IPS-20b (cell line): ENCODE measurements around the gene KIAA0319L.

Experiments used
- H3K27ac ChIP-seq: one replicate; pipeline ENCODE4 v1.5.1; 2013; ENCODE audit warnings: low read length
- H3K27me3 ChIP-seq: 2 replicates; pipeline ENCODE4 v1.6.1; 2013; ENCODE audit warnings: mild to moderate bottlenecking, low read length, inconsistent platforms; ENCODE audit not compliant: insufficient read depth
- H3K36me3 ChIP-seq: 2 replicates; pipeline ENCODE4 v1.6.1; 2013; ENCODE audit warnings: low read depth, mild to moderate bottlenecking, inconsistent platforms, low read length, moderate library complexity; ENCODE audit not compliant: insufficient read depth
- H3K4me1 ChIP-seq: 2 replicates; pipeline ENCODE4 v1.6.1; 2013; ENCODE audit warnings: mild to moderate bottlenecking, control low read depth, inconsistent platforms, low read length, moderate library complexity; ENCODE audit not compliant: insufficient read depth
- H3K4me3 ChIP-seq: 2 replicates; pipeline ENCODE4 v1.5.1; 2013; ENCODE audit warnings: mild to moderate bottlenecking, low read length, inconsistent platforms
- H3K9ac ChIP-seq: 2 replicates; pipeline ENCODE4 v1.6.1; 2013; ENCODE audit warnings: low read depth, mild to moderate bottlenecking, inconsistent platforms, low read length, moderate library complexity
- H3K9me3 ChIP-seq: 2 replicates; pipeline ENCODE4 v1.6.1; 2013; ENCODE audit warnings: mild to moderate bottlenecking, low read depth, low read length, inconsistent platforms; ENCODE audit not compliant: insufficient read depth

KIAA0319L gene

DNA sequence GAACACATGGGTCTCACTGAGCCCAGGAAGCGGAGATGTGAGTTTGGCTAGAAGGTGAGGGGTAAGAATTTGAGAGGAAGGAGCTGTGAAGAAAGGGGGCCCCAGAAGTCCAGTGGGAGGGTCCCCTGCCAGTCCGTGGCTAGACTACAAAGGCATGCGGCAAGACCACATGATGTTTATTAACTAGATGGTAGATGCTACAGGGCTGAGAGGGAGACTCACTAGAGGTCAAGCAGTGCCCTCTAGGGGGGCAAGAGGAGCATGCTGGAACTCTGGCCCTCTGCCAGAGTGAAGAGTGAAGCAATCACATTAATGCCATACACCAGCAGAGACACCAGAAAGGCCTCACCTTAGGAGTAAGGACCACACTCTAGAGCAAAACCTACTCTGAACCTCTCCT, 12.2 kb downstream of the KIAA0319L start:
- no peak overlapping the region for H3K4me3 ChIP-seq
- H3K9me3 ChIP-seq, result no peaks in the 10 kb centered on the region
- H3K27ac ChIP-seq, result peak overlapping the region; percentile 25
- H3K9ac ChIP-seq, result no peak overlapping the region
- H3K36me3 ChIP-seq, result peaks cover 79% of the 10 kb centered on the region
- H3K27me3 ChIP-seq, result no peaks in the 10 kb centered on the region
- H3K4me1 ChIP-seq, result peaks cover 3% of the 10 kb centered on the region

DNA sequence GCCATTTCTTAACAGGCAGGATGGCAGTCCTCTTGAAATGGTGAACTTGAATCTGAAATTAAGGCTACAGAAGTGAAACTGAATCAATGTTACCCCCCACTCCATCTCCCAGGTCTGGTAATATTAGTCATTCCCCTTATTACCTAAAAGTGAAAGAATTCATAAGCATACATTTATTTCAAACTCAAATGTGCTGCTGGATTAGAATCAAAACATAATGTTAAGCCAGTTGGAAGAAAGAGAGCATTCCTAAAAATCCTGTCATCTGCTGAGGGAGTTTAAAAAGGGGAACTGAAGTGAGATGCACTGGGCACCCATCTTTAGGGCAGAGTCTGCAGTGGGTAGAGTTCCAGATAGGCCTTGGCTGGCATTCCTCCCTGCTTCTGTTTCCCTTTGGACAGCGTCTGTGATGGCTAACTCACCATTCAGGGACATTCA, 17.4 kb downstream of the KIAA0319L start:
- no peak overlapping the region for H3K27ac ChIP-seq
- H3K36me3 ChIP-seq, result peaks cover 38% of the 10 kb centered on the region
- H3K9me3 ChIP-seq, result no peaks in the 10 kb centered on the region
- H3K4me3 ChIP-seq, result no peak overlapping the region
- H3K27me3 ChIP-seq, result no peaks in the 10 kb centered on the region
- H3K4me1 ChIP-seq, result peaks cover 43% of the 10 kb centered on the region
- no peak overlapping the region for H3K9ac ChIP-seq

DNA sequence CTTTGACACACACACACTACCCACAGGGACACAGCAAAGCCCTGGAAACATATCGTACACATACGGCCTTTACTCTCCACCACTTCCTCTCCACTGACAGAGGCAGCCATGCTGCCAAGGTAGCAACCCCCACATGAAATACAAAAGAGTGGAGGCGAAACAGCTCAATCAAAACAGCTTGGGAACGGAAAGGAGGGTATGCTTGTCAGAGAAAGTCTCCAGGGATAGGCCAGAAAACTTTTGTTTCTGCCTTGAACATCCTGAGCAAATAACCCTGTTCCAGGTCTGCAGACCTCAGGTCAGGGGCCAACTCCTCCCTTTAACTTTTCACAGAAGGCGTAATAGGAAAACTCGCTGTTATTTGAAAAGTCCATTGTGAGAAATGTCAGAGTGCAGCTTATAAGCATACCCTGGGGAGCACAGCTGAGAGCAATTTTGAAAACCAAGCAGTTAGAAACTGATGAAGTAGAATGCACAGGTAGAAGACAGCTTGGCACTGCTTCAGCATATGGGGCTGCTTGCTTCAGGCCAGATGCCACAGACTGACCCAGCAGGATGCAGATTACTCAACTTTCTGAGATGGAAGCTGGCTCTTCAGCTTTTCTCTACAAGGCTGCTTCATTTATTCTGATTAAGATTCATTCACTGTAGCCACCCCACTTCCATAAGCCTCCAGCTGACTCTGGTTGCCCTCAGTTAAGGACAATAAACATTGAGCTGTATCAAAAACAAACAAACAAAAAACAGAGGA, 18.0 kb downstream of the KIAA0319L start:
- H3K9ac ChIP-seq, result no peak overlapping the region
- no peak overlapping the region for H3K4me3 ChIP-seq
- H3K9me3 ChIP-seq, result no peaks in the 10 kb centered on the region
- H3K36me3 ChIP-seq, result peaks cover 32% of the 10 kb centered on the region
- H3K27ac ChIP-seq, result no peak overlapping the region
- H3K27me3 ChIP-seq, result no peaks in the 10 kb centered on the region
- peaks cover 43% of the 10 kb centered on the region for H3K4me1 ChIP-seq

DNA sequence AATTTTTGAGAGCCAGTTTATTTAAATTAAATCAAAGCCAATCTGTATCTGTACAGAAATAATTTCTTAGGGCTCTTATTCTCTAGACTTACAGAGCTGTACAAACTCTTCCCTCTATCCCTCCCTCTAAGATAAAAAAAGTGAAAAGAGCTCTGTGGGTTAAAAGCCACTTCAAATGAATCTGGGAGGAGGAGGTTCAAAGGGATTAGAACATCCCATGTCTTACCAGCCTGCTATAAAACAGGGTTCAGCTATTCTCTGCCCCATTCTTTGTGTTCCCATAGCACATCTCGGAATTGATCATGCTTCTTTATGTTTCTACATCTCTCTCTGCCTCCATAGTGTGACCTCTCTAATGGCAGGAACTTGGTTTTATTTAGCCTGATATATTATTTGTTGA, 19.4 kb downstream of the KIAA0319L start:
- Histone ChIP-seq H3K27me3 (no peaks in the 10 kb centered on the region), H3K36me3 (peaks cover 23% of the 10 kb centered on the region), H3K4me1 (peaks cover 47% of the 10 kb centered on the region), H3K9ac (no peak overlapping the region), H3K9me3 (no peaks in the 10 kb centered on the region), H3K27ac (no peak overlapping the region), H3K4me3 (no peak overlapping the region)

DNA sequence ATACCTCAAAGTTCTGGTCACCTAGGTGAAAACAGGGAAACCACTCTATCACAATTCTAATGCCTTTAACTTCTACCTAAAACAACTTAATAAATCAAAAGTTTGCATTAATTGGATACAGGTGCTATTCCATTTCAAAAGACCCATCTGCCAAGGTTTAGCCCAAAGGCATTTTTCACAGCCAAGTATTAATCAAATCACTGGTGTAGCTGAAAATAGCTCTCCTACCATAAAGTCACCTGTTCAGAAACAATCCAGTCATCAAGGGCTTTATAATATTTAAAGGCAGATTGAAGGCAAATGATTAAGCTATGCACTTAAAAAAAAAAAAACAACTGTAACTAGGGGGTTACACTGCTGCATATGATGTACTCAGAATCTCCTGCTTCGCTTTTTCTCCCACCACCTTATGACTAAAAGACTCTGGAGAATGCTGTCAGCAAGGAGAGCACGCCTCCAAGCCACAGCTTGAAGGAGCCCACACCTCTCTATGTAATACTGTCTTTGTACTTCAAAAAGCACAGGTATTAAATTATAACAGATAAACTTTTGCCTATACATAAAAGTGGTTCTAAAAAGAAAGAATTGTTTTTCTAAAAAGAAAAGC, 20.5 kb downstream of the KIAA0319L start:
- Histone ChIP-seq H3K9ac (no peak overlapping the region), H3K9me3 (no peaks in the 10 kb centered on the region), H3K4me1 (peaks cover 47% of the 10 kb centered on the region), H3K36me3 (peaks cover 19% of the 10 kb centered on the region), H3K4me3 (no peak overlapping the region), H3K27ac (no peak overlapping the region), H3K27me3 (no peaks in the 10 kb centered on the region)

DNA sequence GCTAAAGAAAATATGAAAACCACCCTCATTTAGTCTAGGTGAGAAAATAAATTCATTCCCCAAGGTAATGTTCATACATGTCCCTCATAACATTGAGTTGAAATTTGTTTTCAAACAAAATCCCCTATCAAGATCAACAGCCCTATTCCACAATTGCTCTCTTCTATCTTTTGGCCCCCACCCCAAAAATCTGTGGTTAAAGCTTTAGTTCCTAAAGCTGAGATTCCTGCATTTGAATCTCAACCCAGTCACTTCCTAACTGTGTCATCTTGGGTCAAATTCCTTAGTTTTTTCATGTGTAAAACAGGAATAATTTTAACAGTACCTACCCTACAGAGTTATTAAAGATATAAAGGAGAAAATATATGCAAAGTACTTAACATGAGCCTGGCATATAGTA, 22.0 kb downstream of the KIAA0319L start:
- no peak overlapping the region for H3K4me3 ChIP-seq
- peaks cover 22% of the 10 kb centered on the region for H3K36me3 ChIP-seq
- no peak overlapping the region for H3K27ac ChIP-seq
- H3K9me3 ChIP-seq, result peaks cover 6% of the 10 kb centered on the region; the same call in 1 of the 2 replicates
- H3K4me1 ChIP-seq, result peaks cover 47% of the 10 kb centered on the region
- no peaks in the 10 kb centered on the region for H3K27me3 ChIP-seq
- no peak overlapping the region for H3K9ac ChIP-seq

DNA sequence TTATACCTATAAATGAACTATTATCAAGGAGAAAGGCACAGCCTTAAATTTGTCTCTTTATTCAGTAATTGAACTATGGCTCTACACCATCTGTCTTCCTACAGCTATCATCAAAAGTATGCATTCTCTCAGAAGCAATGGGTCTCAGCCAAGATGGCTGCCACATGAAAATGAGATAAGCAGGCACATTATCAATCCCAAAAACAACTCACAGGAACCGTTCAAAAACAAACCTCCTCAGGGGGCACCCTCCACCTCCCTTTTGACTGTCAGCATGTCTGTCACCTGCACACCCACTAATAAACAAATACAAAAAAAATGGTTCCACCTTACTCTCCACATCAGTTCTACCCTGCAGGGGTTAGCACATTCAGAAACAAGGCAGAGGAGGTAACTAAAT, 23.6 kb downstream of the KIAA0319L start:
- no peaks in the 10 kb centered on the region for H3K27me3 ChIP-seq
- H3K36me3 ChIP-seq, result peaks cover 33% of the 10 kb centered on the region
- H3K27ac ChIP-seq, result no peak overlapping the region
- no peak overlapping the region for H3K4me3 ChIP-seq
- H3K9ac ChIP-seq, result no peak overlapping the region
- peaks cover 36% of the 10 kb centered on the region for H3K4me1 ChIP-seq
- peaks cover 7% of the 10 kb centered on the region; the same call in 1 of the 2 replicates for H3K9me3 ChIP-seq

DNA sequence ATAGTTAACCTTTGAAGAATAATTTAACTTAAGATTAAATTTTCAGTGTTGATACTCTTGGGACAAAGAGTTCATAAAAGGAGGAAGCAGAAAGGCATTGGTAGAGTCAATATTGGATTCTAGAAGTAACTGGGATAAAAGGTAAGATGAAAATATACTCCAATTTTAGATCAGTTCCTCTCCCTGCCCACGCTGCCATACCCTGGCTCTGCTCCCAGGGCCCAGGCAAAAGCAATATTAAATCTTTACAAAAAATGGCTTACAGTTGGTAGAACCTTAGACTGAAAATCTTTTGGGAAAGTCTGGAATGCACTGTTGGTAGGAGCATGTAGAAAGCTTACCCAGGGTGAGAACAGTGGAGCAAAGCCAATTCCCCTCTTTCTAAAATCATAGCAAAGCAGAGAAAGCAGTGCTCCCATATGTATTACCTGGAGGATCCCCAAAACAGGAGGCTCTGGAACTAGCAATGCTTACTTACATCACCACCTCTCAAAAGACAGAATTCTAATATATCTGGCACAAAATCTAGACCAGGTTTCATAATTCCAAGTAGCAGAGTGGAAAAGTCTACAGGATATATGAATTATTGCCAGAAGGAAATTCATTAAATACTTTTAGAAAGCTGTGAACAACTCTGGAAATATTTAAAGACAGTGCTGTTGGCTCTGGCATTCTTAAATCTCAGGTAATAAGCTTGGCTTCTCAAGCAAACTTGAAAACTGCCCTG, 24.5 kb downstream of the KIAA0319L start:
- Histone ChIP-seq H3K4me1 (peaks cover 33% of the 10 kb centered on the region), H3K9ac (no peak overlapping the region), H3K27ac (no peak overlapping the region), H3K36me3 (peaks cover 33% of the 10 kb centered on the region), H3K27me3 (no peaks in the 10 kb centered on the region), H3K9me3 (peaks cover 7% of the 10 kb centered on the region; the same call in 1 of the 2 replicates), H3K4me3 (no peak overlapping the region)

DNA sequence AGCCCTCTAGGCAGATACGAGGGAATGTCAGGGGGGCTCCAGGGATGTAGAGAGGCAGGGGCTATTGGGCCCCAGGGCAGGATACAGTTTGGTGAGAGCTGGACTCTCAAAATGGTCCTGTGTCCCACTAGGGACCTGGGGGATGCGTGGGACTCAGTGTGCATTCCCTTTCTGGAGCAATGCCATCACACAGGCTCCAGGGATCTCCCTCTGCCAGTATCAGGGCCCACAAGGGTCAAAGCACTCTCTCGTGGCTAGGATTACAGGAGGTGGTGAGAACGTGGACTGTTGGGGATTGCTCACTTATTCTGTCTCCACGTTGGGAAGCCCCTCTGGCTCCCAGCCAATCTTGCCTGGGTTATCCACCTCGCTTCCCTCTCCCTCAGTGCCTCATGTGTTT, 25.8 kb downstream of the KIAA0319L start:
- no peak overlapping the region for H3K9ac ChIP-seq
- peaks cover 7% of the 10 kb centered on the region; the same call in 1 of the 2 replicates for H3K9me3 ChIP-seq
- H3K4me1 ChIP-seq, result peaks cover 20% of the 10 kb centered on the region
- H3K4me3 ChIP-seq, result no peak overlapping the region
- no peaks in the 10 kb centered on the region for H3K27me3 ChIP-seq
- H3K27ac ChIP-seq, result no peak overlapping the region
- peaks cover 33% of the 10 kb centered on the region for H3K36me3 ChIP-seq

DNA sequence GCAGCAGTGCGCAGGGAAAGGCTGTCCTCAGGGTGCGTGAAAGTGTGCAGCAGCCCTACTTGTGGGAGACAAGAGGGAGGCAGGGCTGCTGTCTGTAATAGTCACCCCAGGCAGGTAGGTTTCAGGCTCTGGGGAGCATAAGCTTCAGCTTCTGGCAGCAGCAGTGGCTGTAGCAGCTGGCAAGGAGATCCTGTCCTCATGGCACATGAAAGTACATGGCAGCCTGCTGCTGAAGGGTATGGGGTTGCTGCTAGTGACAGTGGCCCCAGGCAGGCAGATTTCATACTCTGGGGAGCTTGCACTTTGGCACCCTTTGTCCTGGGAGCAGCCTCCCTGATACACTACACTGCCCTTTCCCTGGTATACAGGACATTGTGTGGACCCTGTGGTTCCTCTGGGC, 26.3 kb downstream of the KIAA0319L start:
- Histone ChIP-seq H3K27me3 (no peaks in the 10 kb centered on the region), H3K9me3 (peaks cover 7% of the 10 kb centered on the region; the same call in 1 of the 2 replicates), H3K36me3 (peaks cover 33% of the 10 kb centered on the region), H3K4me3 (no peak overlapping the region), H3K9ac (no peak overlapping the region), H3K27ac (no peak overlapping the region), H3K4me1 (peaks cover 16% of the 10 kb centered on the region; the same call in 1 of the 2 replicates)

DNA sequence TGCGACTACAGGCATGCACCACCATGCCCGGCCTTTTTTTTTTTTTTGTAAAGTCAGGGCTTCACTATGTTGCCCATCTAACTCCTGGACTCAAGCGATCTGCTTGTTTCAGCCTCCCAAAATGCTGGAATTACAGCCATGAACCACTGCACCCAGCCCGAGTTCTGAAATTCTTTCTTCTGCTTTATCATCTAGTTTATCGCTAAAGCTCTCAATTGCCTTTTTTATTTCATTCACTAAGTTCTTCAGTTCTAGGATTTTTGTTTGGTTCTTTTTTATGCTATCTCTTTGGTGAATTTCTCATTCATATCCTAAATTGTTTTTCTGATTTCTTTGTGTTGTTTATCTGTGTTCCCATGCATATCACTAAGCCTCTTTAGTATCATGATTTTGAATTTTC, 27.0 kb downstream of the KIAA0319L start:
- no peak overlapping the region for H3K27ac ChIP-seq
- H3K9me3 ChIP-seq, result peaks cover 7% of the 10 kb centered on the region; the same call in 1 of the 2 replicates
- peaks cover 8% of the 10 kb centered on the region; the same call in 1 of the 2 replicates for H3K4me1 ChIP-seq
- peaks cover 33% of the 10 kb centered on the region for H3K36me3 ChIP-seq
- no peak overlapping the region for H3K4me3 ChIP-seq
- H3K27me3 ChIP-seq, result no peaks in the 10 kb centered on the region
- H3K9ac ChIP-seq, result no peak overlapping the region
